GM18909 (cell line): Measurements from ENCODE around the gene B9D1.

Experiments
- ATAC-seq: cut with Tn5 transposase; IDR thresholded peaks from one replicate; pipeline ENCODE4 v1.9.1; 2021; ENCODE audit warnings: mild to moderate bottlenecking; ENCODE audit not compliant: unreplicated experiment, poor library complexity

The B9D1 gene

DNA sequence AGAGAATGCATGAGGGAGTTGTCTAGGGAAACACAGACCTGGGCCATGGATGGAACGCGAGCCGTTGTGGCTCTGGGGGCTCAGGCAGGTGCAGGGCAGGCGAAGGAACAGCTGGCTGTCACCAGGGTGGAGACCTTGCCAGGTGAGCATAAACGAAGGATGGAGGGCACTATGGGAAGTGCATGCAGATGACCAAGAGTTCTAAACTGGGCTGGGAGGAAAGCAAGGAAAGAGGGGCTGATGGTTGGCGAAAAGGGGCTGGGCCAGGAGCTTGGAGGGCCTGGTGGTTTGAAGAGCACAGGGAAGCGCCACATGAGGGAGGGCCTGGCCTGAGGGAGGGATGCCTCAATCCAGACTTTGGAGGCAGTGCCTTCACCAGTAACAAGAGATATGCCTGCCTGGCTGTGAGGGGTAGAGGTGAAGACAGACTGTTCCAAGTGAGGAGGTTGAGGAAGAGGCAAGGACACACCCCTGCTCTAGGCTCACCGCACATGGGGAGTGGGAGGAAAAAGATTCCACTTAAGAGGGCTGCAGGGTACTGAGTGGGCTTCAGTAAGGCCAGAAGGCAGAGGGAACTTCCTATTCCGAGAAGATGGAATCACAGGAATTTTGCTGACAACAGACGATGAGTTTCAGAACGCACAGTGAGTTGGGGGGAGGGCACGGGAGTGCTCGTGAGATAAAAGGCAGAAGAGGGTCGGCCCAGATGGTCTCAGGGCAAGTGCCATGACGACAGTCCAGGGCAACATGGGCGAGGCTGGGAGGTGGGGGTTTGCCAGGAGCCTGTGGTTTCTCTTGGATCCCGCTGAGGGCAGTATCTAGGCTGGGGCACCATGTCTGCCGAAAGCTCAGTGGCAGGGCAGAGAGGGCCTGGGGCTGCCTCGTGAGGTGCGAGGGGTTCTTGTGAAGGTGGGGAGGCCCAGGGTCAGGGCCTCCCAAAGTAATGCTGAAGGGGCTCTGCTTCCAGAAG lies 20.6 kb downstream of the B9D1 start:
- ATAC-seq: no peak

DNA sequence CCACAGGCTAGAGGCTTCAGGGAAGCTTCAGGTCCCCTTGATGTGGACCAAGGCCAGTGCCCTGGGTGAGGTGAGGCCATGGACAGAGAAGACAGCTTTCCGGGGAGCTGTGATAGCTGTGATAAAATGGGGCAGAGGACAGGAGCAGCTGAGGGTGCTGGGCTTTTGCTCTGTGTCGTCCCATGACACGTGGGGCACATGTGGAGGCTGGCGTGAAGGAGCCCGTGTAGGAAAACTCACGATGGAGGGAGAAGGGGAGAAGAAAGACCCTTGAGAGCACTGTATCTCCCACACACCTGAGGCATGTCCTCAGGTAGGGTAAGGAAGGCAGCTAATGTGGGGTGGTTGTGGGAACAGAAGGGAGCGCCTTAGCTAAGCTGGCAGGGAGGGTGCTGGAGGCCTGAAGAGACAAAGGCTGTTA lies 21.3 kb downstream of the B9D1 start:
- ATAC-seq: no peak

DNA sequence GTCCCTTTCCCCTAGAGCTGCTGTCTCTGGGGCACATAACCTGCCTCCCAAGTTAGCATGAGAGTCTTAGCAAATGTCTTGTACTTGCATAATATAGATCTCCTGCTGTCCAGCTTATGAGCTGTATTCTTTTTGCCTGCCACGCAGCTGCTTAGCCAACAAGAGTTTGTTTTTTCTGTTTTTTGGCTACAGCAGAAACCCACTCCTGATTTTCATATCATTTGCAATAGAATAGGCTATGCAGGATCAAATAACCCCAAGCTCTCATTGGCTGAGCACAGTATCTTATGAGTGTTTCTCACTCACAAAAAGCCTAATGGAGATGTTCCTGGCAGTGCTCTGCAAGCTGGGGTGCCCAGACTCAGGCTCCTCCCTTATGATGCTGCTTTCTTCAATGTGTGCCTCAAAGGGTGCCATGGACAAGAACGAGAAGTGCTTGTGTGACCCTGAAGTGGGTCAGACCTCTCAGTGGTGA lies 23.1 kb downstream of the B9D1 start:
- ATAC-seq: no peak

DNA sequence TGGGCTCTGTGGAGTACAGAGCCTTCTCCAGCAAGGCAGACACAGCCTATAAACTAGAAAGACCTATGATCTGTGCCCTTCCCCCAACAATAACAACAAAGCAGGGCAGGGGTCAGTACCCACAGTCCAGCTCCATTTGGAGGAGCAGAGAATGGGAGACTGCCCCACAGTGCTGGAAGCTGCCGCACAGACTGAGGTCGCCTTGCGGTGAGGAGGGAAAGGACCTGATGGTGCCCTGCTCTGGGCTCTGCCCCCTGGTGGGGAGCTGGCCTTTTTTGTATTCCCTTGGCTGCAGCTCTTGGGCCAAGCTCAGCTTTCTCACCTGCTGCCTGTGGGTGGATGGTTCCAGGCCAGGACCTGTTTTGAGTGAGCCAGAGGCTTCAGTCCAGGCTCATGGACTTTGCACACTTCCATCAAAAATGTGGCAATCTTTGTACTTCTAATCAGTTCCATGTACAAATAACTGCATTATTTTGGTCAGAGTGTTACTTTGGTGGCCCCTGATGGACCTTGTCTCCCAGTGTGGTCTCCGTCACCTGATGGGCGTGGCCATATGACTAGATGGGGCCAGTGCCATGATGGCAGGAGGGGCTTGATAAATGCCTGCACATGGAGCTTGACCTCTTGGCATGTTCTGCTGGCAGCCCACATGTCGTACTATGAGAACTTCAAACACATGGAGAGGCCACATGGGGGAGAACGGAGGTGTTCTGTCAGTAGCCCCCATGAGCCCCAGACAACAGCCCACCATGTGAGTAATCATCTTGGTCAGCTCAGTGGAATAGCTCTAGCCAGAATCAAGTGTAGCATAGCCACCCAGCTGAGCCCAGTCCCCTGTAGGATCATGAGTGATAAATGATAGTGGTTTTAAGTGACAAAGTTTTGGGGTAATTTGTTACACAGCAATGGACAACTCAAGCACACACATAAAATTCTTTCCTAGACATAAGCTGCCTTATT lies 24.2 kb downstream of the B9D1 start:
- ATAC-seq: peak; percentile 65

DNA sequence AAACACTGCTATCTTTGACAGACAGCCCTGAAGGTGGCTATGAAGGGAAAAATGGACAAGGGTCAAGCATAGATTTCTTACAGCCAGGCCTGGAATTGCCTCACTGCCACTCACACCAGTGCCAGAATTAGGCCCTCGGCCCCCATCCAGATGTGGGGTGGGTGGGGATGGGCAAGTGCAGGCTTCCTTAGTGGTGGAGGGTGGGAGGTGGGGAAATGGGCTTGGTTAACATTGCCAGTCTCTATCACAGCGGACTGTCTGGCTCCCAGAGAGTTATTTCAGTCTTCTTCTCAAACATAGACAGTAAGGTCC lies 24.9 kb downstream of the B9D1 start:
- ATAC-seq: no peak

DNA sequence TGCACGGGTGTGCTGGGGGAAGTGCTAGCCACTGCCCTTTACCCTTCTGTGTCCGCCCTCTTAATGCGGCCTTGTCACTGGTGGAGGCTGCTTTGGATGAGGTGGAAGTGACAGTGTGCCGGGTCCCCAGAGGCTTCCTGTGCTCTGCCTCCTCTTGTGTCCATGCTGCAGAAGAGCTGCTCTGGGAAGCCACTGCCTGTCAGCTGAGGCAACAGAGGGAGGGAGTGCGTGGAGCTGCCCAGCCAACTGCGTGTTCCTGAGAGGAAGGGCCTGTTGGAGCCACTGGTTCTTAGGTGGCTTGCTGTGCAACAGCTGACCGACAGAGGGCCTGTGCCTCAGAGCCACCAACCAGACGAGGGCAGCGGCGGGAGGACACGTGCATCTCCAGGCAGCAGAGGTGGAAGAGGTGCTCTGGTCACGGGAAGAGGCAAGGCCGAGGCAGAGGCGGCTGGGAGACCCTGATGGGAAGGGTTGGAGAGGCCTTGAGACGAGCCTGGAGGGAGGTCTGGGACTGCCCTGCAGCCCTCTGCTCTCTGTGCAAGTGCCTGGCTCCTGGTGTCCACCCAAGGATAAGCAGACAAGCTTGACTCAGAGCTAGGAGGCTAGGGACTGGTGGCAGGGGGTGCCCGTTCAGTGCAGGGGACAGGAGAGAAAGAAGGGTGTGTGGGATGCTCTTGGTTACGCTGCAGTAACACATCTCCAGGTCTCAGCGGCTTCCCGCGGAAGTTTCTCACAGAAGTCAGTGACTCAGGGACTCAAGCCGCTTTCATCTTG lies 25.4 kb downstream of the B9D1 start:
- no peak for ATAC-seq

DNA sequence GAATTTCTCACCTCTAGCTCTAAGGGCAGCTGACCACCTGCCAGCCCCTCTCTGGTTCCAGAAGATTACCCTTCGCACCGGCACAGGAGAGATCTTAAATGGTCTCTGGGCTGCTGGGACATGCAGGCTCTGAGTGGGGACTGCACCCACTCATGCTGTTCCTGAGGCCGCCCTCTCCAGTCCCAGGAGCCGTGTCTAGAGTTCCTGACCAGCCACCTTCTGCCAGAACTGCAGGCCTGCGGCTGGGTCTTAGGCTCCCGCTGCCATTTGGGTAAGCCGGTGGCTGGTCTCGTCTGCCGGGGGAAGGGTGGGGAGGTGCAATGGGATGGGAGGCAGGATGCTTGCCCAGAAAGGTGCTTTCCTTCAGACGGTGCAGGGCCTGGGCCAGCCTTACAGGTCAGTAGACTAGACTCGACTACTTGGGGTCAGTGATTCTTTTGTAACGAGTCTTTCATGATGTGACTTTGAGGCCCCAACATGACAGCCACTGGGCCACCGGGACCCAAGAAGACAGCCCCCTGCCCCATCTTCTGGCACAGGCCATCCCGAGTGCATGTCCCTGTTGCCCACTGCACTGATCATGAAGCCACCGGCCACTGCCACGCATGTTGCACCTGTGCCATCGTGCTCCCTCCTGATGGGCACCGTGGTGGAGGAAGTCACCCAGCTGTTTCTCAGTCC lies 26.4 kb downstream of the B9D1 start:
- no peak for ATAC-seq

DNA sequence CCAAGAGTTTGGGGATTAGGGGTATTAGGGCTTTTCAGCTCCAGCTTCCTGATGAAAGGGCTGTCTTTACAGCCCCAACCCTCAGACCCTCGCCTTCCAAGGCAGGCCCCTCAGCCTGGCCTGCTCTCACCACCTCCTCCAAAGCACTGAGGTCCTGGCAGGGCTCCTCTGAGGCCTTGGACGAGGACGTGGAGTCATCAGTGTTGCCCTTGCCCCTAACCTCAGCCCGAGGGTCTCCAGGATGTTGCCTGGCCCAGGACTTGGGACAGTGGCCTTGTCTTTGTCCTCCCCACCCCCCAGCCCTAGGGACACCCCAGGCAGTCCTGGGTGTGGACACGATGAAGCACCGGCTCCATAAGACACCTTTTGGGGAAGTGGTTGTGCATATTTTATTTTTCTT lies 28.2 kb downstream of the B9D1 start:
- no peak for ATAC-seq

DNA sequence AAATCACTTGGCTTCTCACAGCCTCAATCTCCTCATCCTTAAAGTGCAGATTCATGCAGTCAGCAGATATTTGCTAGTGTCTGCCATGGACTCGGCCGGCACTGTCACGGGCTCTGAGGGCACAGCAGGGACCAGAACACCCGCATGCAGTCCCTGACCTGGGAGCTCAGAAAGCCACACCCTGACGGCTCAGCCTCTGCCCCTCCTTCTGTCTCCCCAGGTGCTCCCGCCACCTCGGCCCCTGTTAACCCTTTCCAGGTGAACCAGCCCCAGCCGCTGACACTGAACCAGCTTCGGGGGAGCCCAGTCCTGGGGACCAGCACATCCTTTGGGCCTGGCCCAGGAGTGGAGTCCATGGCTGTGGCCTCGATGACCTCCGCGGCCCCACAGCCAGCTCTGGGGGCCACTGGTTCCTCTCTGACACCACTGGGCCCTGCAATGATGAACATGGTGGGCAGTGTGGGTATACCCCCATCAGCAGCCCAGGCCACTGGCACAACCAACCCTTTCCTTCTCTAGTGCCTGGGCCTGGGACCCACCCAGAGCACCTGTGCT lies 28.7 kb downstream of the B9D1 start:
- no peak for ATAC-seq

DNA sequence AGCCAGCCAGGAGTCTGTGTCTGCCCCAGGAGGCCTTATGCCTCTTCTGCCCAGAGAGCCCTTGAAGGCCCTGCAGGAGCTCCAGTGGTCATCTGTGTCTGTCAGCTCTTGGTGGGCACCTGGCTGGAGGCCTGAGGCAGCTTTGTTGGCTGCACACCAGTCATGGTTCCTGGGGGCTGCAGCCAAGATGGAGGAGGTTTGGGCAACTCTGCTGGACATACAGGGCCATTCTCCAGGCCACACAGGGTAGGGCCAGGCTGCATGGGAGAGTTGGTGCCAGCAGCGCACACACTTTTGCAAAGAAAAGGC lies 29.4 kb downstream of the B9D1 start:
- ATAC-seq: no peak

DNA sequence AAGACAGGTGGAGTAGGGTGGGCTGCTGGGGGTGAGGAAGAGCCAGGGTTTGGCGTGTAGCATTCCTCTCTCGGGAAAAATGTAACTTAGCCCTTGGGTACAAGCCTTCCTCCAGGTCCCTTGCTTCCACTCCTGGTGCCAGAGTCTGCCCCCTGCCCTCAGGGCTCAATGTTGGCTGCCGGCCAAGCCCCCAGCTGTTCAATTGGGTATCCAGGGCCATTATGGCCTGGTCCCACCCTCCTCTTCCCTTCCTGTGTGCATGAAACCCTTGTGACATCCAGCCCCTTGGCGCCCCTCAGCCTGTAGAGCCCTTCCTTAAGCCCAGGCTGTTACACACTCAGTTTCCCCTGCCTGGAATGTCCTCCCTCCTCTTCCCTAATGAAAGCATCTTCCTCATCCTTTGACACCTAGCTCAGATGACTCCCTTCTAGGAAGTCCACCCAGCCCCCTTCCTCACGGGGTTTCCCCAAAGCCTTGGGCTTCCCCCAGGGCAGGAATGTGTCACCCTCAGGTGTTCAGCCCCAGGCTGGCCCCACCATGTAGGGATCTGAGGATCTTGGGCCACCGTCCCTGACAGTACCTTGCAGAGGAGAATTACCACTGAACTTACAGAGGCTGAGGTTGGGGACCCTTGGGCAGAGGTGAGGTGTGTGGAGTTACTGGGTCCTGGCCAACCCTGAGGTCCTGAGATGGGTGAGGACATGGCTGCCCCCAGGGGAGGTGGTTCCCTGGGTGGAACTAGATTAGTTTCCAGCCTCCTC lies 30.0 kb downstream of the B9D1 start:
- ATAC-seq: no peak

DNA sequence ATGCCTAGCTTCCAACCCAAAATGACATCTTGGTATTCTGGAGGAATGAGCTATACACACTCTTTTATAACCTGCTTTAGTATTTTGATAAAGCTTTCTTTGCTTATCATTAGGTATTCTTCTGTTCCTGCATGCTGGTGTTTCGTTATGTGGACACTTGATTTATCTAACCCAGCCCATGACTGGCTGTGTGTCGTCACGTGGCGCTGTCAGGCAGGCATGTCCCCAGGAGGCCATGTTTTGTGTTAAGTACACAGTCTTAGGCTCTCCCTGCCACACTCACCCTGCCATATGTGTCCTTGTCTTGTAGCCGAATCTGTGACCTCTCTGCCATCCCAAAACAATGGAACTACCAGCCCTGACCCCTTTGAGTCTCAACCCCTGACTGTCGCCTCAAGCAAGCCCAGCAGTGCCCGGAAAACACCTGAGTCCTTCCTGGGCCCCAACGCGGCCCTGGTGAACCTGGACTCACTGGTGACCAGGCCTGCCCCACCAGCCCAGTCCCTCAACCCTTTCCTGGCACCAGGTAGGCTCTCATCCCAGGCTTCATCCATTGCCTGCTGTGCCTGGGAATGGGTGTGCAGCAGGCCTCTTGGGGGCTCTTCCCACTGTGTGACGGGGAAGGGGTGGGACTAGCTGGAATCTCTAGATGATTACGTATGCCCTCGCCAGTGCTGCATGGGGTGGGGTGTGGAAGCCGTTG lies 30.8 kb downstream of the B9D1 start:
- no peak for ATAC-seq

DNA sequence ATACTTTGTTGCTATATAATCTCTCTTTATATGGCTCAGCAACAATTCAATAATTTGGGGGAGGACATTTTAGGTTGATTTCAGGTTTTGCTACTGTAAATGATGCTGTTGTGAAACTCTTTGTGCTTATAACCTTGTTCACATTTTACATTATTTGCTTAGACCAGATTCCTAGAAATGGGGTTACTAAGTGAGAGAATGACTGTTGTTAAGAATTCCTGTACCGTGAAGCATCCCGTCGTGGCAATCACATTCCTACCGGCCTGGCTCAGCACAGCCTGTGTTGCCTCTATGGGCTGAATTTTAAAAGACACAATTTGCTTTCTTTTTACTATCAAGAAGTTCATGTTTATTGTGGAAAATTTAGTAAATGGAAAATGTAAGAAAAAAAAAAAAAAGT lies 31.4 kb downstream of the B9D1 start:
- no peak for ATAC-seq

DNA sequence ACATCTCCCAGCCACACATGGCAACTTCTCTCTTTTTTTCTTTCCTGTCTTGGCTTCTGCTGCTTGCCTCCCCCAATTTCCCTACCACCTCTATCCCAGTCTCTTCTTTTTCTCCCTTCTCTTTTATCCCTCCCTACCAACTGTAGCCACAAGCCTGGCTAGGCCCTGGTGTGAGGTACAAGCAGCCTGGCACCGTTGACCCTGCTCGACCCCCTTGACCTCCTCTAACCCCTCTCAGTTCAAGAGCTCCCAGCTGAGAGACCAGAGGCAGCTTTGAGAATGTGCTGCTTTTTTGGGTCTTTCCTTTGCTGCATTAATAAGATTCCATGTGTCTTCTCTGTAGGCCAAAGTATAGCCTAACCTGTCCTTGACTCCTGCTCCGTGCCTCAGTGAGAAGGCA lies 32.3 kb downstream of the B9D1 start:
- no peak for ATAC-seq

DNA sequence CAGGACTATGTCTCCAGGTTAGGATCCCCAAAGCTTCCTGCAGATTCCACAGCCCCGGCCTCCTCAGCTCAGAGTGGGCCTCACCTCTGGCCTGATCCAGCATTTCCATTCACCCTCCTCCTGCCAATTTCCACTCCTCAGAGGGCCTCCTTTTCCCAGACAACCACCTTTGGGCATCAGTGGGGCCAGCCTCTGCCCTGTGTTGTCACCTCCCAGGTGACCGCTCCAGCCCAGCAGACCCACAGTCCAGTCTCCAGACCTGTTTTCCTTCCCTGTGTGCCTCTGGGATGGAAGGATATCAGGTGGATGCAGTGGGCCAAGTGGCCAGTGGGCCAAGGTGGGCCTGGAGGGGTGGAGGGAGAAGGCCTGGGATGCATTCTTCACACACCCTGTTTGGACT lies 32.7 kb downstream of the B9D1 start:
- no peak for ATAC-seq

DNA sequence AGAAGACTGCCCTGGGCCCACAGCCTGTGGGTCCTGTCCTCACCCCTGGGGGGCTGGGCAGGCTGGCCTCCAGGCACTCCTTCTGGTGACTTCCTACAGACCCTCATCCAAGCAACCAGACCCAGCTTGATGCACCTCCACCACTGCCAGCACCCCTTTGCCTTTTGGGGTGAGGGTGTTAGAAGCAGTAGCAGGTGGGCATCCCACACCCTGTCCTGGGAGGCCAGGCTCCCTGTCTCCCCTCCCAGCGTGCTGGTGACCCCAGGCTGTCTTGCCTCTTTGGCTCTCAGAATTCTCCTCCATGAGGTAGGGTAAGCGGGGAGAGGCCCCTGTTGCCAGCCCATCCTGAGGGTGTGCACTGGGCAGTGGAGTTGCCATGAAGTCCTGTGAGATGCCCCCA lies 33.4 kb downstream of the B9D1 start:
- ATAC-seq: no peak

DNA sequence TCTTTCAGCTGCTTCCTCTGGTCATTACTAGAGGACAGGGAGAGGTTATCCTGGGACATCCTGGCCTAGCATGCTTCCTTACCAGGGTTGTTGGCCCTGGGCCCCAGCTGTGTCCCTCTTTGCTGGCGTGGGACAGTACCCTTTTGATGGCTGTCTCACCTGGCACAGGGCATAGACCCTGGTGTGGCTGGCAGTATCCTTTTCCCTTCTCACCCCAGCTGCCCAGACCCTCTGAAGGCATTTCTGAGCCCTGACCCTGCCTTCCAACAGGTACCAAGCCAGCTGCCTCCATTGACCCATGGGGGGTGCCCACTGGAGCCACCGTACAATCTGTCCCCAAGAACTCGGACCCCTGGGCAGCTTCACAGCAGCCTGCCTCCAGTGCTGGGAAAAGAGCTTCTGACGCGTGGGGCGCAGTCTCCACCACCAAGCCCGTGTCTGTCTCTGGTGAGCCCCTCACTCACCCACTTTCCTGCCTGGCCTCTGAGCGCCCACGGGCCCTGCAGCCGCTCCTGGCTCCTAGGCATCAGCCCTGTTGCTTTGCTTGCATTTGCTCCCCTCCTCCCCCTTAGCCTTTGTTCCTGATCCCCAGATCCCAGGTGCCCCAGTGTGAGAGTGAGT lies 34.0 kb downstream of the B9D1 start:
- ATAC-seq: no peak
